GM23248 (cell line): ENCODE data around the gene CES2. TPM values are rescaled to one million over a fixed set of nuclear protein-coding genes. Genes with fewer than 3 reads are reported as not detected.
"Not testable (repeated sequence)": the region's sequence is repeated elsewhere in the genome, so short reads cannot be mapped to it uniquely, and the experiment has no call there.

Experiments
- DNase-seq: peaks from one replicate; pipeline ENCODE4 v3.0.0-alpha.2; 2015
- H2AFZ ChIP-seq: fragments of 200-600 bp; sonication (generic); 2 replicates; pipeline ENCODE4 v1.6.1; 2016; ENCODE audit warnings: antibody characterized with exemption
- H3F3A ChIP-seq: fragments of 200-600 bp; sonication (generic); 2 replicates; pipeline ENCODE4 v1.6.1; 2016; ENCODE audit warnings: mild to moderate bottlenecking, antibody characterized with exemption, mixed run types; ENCODE audit not compliant: insufficient read depth
- H3K27ac ChIP-seq: fragments of 200-600 bp; sonication (generic); 2 replicates; pipeline ENCODE4 v1.5.1; 2016; ENCODE audit warnings: mild to moderate bottlenecking
- H3K27me3 ChIP-seq: fragments of 200-600 bp; sonication (generic); replicated peaks from 2 replicates; pipeline ENCODE4 v1.6.1; 2016; ENCODE audit warnings: mild to moderate bottlenecking; ENCODE audit not compliant: insufficient read depth
- H3K36me3 ChIP-seq: fragments of 200-600 bp; sonication (generic); 2 replicates; pipeline ENCODE4 v1.6.1; 2016; ENCODE audit warnings: low read depth, mild to moderate bottlenecking
- H3K4me1 ChIP-seq: fragments of 200-600 bp; sonication (generic); 2 replicates; pipeline ENCODE4 v1.6.1; 2016; ENCODE audit warnings: mild to moderate bottlenecking; ENCODE audit not compliant: insufficient read depth
- H3K4me2 ChIP-seq: fragments of 200-600 bp; sonication (generic); one replicate; pipeline ENCODE4 v1.6.1; 2016; ENCODE audit warnings: mild to moderate bottlenecking; ENCODE audit not compliant: unreplicated experiment
- H3K4me3 ChIP-seq: fragments of 200-600 bp; sonication (generic); 2 replicates; pipeline ENCODE4 v1.5.1; 2016; ENCODE audit warnings: mild to moderate bottlenecking
- H3K79me2 ChIP-seq: fragments of 200-600 bp; sonication (generic); 2 replicates; pipeline ENCODE4 v1.6.1; 2016; ENCODE audit warnings: mild to moderate bottlenecking; ENCODE audit not compliant: insufficient read depth
- H3K9ac ChIP-seq: fragments of 200-600 bp; sonication (generic); 2 replicates; pipeline ENCODE4 v1.6.1; 2016; ENCODE audit warnings: mild to moderate bottlenecking
- H3K9me2 ChIP-seq: fragments of 200-600 bp; sonication (generic); 2 replicates; pipeline ENCODE4 v1.6.1; 2016; ENCODE audit warnings: mixed run types, mild to moderate bottlenecking, moderate library complexity; ENCODE audit not compliant: insufficient read depth
- H3K9me3 ChIP-seq: fragments of 200-600 bp; sonication (generic); one replicate; pipeline ENCODE4 v1.6.1; 2017; ENCODE audit warnings: low read depth
- H4K20me1 ChIP-seq: fragments of 200-600 bp; sonication (generic); 2 replicates; pipeline ENCODE4 v1.6.0; 2016; ENCODE audit not compliant: insufficient read depth
- EZH2 ChIP-seq: fragments of 200-600 bp; sonication (generic); IDR thresholded peaks from 2 replicates; pipeline ENCODE4 v1.6.1; 2018; ENCODE audit warnings: antibody characterized with exemption, mild to moderate bottlenecking; ENCODE audit not compliant: insufficient read depth, poor library complexity, severe bottlenecking
- EZH2phosphoT487 ChIP-seq: fragments of 200-600 bp; sonication (generic); IDR thresholded peaks from 2 replicates; pipeline ENCODE4 v1.6.1; 2018; ENCODE audit warnings: antibody characterized with exemption, moderate library complexity, mild to moderate bottlenecking, low read depth; ENCODE audit not compliant: insufficient read depth
- WGBS, 2 experiments: methylation state at CpG; one replicate each; pipeline ENCODE4 v1.1.6; 2015 to 2017; ENCODE audit warnings: low lambda C conversion rate in 2 of 2, low coverage in 1 of 2; ENCODE audit errors: missing lambda C conversion rate in 2 of 2; 5-methylcytosine and 5-hydroxymethylcytosine counted together
- in situ Hi-C: fragments of 300-500 bp; cut with MboI; formaldehyde crosslinking; loops from 2 replicates; pipeline ENCODE4 v1.15.0; 2020
- polyA plus RNA-seq: library from polyadenylated mRNA; unstranded; fragments of >200 nt; fragmentation: Nextera tagmentation; extraction: Ambion mirVana; gene quantifications from 2 replicates; pipeline ENCODE4 v1.2.1, GENCODE V29; 2016
- total RNA-seq: library from RNA; depleted of rRNA; stranded (reverse); fragments of >200 nt; shearing (Covaris generic); gene quantifications from 2 replicates; pipeline ENCODE4 v1.2.3, GENCODE V29; 2014

Gene CES2
- total and polyA plus RNA-seq, 2 experiments from 2014 or later: 32.3 to 37.6 TPM

DNA sequence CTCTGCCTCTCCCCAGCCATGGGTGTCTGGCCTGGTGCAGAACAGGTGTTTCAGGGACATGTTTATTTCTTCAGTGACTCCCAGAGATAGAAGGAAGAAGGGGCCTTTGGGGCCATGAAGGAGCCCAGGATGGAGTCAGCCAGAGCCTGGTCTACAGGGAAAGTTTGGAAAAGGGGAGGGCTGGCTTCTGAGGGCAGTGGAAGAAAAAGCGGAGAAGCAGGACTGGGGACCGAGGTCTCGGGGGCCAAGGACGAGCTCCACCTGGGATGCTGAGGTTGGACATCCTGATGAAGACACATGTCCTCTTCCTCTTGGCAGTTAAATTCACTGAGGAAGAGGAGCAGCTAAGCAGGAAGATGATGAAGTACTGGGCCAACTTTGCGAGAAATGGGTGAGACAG is 7.7 kb downstream of the CES2 start:
- H3K36me3 ChIP-seq: peaks cover 4% of the 10 kb centered on the region; the same call in 1 of the 2 replicates
- in situ Hi-C loops: no loop called here
- H3K9me3 ChIP-seq: no peaks in the 10 kb centered on the region
- H3K27me3 ChIP-seq: no peaks in the 10 kb centered on the region
- 0 out of 2 replicates have a peak, but pooled peaks cover 4% of the 10 kb centered on the region for H3F3A ChIP-seq
- DNase-seq: no peak
- no peaks in the 10 kb centered on the region for H4K20me1 ChIP-seq
- H3K27ac ChIP-seq: no peak overlapping the region
- no peaks in the 10 kb centered on the region for H3K79me2 ChIP-seq
- WGBS, 2 experiments: 95% methylated on average over 5 of the region's 5 CpGs
- H2AFZ ChIP-seq: no peak overlapping the region
- H3K4me1 ChIP-seq: peaks cover 4% of the 10 kb centered on the region; the same call in 1 of the 2 replicates
- no peak overlapping the region for H3K9ac ChIP-seq
- H3K9me2 ChIP-seq: no peaks in the 10 kb centered on the region
- H3K4me2 ChIP-seq: no peak overlapping the region
- TF ChIP-seq EZH2 (no peak), EZH2phosphoT487 (no peak)
- no peak overlapping the region for H3K4me3 ChIP-seq

DNA sequence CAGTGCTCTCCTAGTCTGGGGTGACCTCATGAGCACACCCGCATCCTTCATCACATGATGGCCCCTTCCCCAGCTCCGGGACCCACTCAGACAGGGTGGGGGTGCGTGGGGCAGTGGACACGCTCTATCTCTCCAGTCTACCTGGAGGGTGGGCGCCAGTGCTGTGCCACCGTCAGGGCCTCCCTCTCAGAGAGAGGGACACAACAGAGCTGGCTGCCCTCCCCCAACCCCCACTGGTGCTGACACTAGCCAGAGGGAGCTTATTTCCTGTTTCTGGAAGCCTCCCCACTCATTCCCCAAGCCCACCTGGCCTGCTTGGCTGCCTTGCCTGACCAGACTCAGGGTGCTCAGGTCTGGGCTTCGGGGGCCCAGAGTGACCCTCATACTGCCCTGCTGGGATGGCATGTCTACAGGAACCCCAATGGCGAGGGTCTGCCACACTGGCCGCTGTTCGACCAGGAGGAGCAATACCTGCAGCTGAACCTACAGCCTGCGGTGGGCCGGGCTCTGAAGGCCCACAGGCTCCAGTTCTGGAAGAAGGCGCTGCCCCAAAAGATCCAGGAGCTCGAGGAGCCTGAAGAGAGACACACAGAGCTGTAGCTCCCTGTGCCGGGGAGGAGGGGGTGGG is 8.2 kb downstream of the CES2 start:
- Histone ChIP-seq H3K36me3 (peaks cover 4% of the 10 kb centered on the region; the same call in 1 of the 2 replicates), H3K4me2 (no peak overlapping the region), H4K20me1 (no peaks in the 10 kb centered on the region), H3K27me3 (no peaks in the 10 kb centered on the region; the same call in 1 of the 2 replicates), H3K4me1 (peaks cover 4% of the 10 kb centered on the region; the same call in 1 of the 2 replicates), H3K4me3 (no peak overlapping the region), H3K9me3 (no peaks in the 10 kb centered on the region), H3F3A (0 out of 2 replicates have a peak, but pooled peaks cover 4% of the 10 kb centered on the region), H3K27ac (no peak overlapping the region), H2AFZ (no peak overlapping the region), H3K79me2 (no peaks in the 10 kb centered on the region), H3K9me2 (no peaks in the 10 kb centered on the region), H3K9ac (no peak overlapping the region)
- no peak for DNase-seq
- 93 to 95% methylated on average over 14 to 15 of the region's 15 CpGs for WGBS, 2 experiments
- TF ChIP-seq EZH2 (no peak), EZH2phosphoT487 (no peak)
- in situ Hi-C loops: no loop called here

DNA sequence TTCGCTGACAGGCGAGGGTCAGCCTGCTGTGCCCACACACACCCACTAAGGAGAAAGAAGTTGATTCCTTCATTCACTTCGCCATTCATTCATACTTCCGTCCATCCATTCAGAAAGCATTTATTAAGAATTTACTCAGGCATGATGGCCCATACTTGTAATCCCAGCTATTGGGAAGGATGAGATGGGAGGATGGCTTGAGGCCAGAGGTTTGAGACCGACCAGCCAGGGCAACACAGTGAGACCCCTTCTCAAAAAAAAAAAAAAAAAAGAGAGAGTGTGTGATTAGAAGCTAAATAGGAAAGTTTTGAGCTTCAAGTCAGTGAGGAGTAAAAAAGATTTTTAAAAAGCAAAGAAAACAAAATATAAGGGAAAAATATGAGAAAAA is 8.7 kb downstream of the CES2 start:
- Histone ChIP-seq H3K27me3 (no peaks in the 10 kb centered on the region; the same call in none of the 2 replicates), H3K9me2 (no peaks in the 10 kb centered on the region), H3K9ac (no peak overlapping the region), H3F3A (0 out of 2 replicates have a peak, but pooled peaks cover 4% of the 10 kb centered on the region), H3K4me3 (no peak overlapping the region), H3K79me2 (no peaks in the 10 kb centered on the region), H4K20me1 (no peaks in the 10 kb centered on the region), H3K4me1 (peaks cover 4% of the 10 kb centered on the region; the same call in 1 of the 2 replicates), H3K36me3 (peaks cover 4% of the 10 kb centered on the region; the same call in 1 of the 2 replicates), H2AFZ (no peak overlapping the region), H3K4me2 (no peak overlapping the region), H3K27ac (no peak overlapping the region), H3K9me3 (no peaks in the 10 kb centered on the region)
- no peak for DNase-seq
- TF ChIP-seq EZH2phosphoT487: no peak
- no peak for TF ChIP-seq EZH2
- 75 to 78% methylated on average over 5 of the region's 5 CpGs for WGBS, 2 experiments
- in situ Hi-C loops: no loop called here

DNA sequence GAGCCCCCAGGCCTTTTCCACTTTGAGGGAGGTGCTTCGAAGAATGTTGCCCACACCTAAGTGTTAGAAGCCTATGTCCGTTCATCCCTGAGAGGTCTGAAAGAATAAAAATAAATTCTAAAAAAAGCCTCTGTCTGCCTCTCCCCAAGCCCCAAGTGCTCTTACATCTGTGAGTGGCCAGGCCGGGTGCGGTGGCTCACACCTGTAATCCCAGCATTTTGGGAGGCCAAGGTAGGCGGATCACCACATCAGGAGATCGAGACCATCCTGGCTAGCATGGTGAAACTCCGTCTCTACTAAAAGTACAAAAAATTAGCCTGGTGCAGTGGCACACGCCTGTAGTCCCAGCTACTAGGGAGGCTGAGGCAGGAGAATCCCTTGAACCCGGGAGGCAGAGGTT is 9.7 kb downstream of the CES2 start:
- H3K9me3 ChIP-seq, H2AFZ ChIP-seq, H3K4me1 ChIP-seq, DNase-seq, H3K4me2 ChIP-seq, H3K9me2 ChIP-seq, H4K20me1 ChIP-seq, H3K27me3 ChIP-seq, H3K9ac ChIP-seq, H3K27ac ChIP-seq, H3K4me3 ChIP-seq, in situ Hi-C loops, H3K79me2 ChIP-seq, H3F3A ChIP-seq, H3K36me3 ChIP-seq: not testable (repeated sequence)
- WGBS, 2 experiments: 77 to 80% methylated on average over 9 of the region's 9 CpGs

DNA sequence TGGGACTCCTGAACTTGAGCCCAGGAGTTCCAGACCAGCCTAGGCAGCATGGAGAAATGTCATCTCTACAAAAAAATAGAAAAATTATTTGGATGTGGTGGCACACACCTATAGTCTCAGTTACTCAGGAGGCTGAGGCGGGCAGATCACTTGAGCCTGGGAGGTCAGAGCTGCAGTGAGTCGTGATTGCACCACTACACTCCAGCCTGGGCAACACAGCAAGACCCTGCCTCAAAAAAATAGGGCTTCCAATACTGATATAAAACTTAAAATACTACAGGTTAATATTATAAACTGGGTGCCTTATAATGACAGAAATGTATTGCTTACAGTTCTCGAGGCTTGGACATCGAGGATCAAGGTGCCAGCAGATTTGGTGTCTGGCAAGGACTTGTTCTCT is 10.6 kb downstream of the CES2 start:
- H3F3A ChIP-seq: 0 out of 2 replicates have a peak, but pooled peaks cover 4% of the 10 kb centered on the region
- H3K4me1 ChIP-seq: peaks cover 4% of the 10 kb centered on the region; the same call in 1 of the 2 replicates
- 89 to 91% methylated on average over 4 of the region's 4 CpGs for WGBS, 2 experiments
- H3K9me3 ChIP-seq: no peaks in the 10 kb centered on the region
- H3K4me2 ChIP-seq: no peak overlapping the region
- in situ Hi-C loops: no loop called here
- H3K36me3 ChIP-seq: peaks cover 4% of the 10 kb centered on the region; the same call in 1 of the 2 replicates
- H3K4me3 ChIP-seq: no peak overlapping the region
- no peaks in the 10 kb centered on the region; the same call in none of the 2 replicates for H3K27me3 ChIP-seq
- TF ChIP-seq EZH2: no peak
- no peak for TF ChIP-seq EZH2phosphoT487
- no peak overlapping the region for H3K27ac ChIP-seq
- H3K9ac ChIP-seq: no peak overlapping the region
- DNase-seq: no peak
- H3K9me2 ChIP-seq: no peaks in the 10 kb centered on the region
- no peak overlapping the region for H2AFZ ChIP-seq
- no peaks in the 10 kb centered on the region for H4K20me1 ChIP-seq
- H3K79me2 ChIP-seq: no peaks in the 10 kb centered on the region
